HEK293 (cell line): ENCODE results near the gene NXPH1.

ENCODE experiments used
- CTCF ChIA-PET: fragments of 350-600 bp; formaldehyde crosslinking; extraction: SDS; loops from one replicate; lab custom pipeline; 2021; ENCODE audit warnings: antibody characterized with exemption; lab: Yijun Ruan, JAX
- POLR2A ChIA-PET: fragments of 300-600 bp; formaldehyde crosslinking; extraction: SDS; loops from one replicate; lab custom pipeline; 2020; ENCODE audit warnings: antibody characterized with exemption, inconsistent platforms; lab: Yijun Ruan, JAX
- H3K27ac ChIP-seq: fragments of 200-500 bp; sonication (Bioruptor generic); 2 replicates; pipeline ENCODE4 v1.5.1; 2014; ENCODE audit warnings: low read depth, low read length, control low read depth, inconsistent platforms; ENCODE audit errors: extremely low read depth
- H3K36me3 ChIP-seq, 2 experiments: fragments of 200-500 bp in 1 of 2; sonication (Bioruptor generic) in 1 of 2; 1 replicate in 1 of 2; 2 replicates in 1 of 2; pipeline ENCODE4 v1.5.1; 2014 to 2017; ENCODE audit warnings: inconsistent platforms in 2 of 2, low read length in 2 of 2; ENCODE audit not compliant: control insufficient read depth in 2 of 2, insufficient read depth in 1 of 2
- H3K4me1 ChIP-seq: fragments of 200-500 bp; sonication (Bioruptor generic); 2 replicates; pipeline ENCODE4 v1.5.1; 2014; ENCODE audit warnings: mild to moderate bottlenecking, low read length, inconsistent platforms; ENCODE audit not compliant: control insufficient read depth, insufficient read depth
- H3K4me3 ChIP-seq: 2 replicates; pipeline ENCODE4 v1.5.1; 2011; ENCODE audit warnings: low read depth, mild to moderate bottlenecking, control low read depth, low read length, moderate library complexity
- H3K9me3 ChIP-seq: fragments of 200-500 bp; sonication (Bioruptor generic); 2 replicates; pipeline ENCODE4 v1.5.1; 2014; ENCODE audit warnings: low read depth, low read length, inconsistent platforms; ENCODE audit not compliant: control insufficient read depth, insufficient read depth
- GLI2 ChIP-seq: fragments of 450-650 bp; formaldehyde crosslinking; IDR thresholded peaks from 2 replicates; pipeline ENCODE4; 2017; ENCODE audit warnings: missing biosample characterization, missing genetic modification characterization, low read depth, borderline replicate concordance
- KLF10 ChIP-seq: fragments of 450-650 bp; IDR thresholded peaks from 2 replicates; pipeline ENCODE4 v1.5.1; 2018; ENCODE audit warnings: missing biosample characterization, mild to moderate bottlenecking, missing genetic modification characterization
- KLF16 ChIP-seq: fragments of 450-650 bp; formaldehyde crosslinking; IDR thresholded peaks from 2 replicates; pipeline ENCODE4 v1.5.1; 2017; ENCODE audit warnings: missing biosample characterization, missing genetic modification characterization
- OSR2 ChIP-seq: fragments of 450-650 bp; formaldehyde crosslinking; IDR thresholded peaks from 2 replicates; pipeline ENCODE4 v1.5.1; 2016; ENCODE audit warnings: missing biosample characterization, missing genetic modification characterization
- TCF7L2 ChIP-seq: IDR thresholded peaks from 2 replicates; pipeline ENCODE4 v1.6.1; 2011; ENCODE audit warnings: low read depth, mild to moderate bottlenecking, inconsistent platforms, low read length, moderate library complexity, borderline replicate concordance
- ZNF157 ChIP-seq: fragments of 450-650 bp; formaldehyde crosslinking; IDR thresholded peaks from 2 replicates; pipeline ENCODE4 v1.5.1; 2016; ENCODE audit warnings: missing biosample characterization, missing genetic modification characterization
- ZNF211 ChIP-seq: fragments of 450-650 bp; formaldehyde crosslinking; IDR thresholded peaks from 2 replicates; pipeline ENCODE4 v1.5.1; 2016; ENCODE audit warnings: low read depth, missing biosample characterization, missing genetic modification characterization
- ZNF266 ChIP-seq: fragments of 450-650 bp; formaldehyde crosslinking; IDR thresholded peaks from 2 replicates; pipeline ENCODE4 v1.5.1; 2016; ENCODE audit warnings: missing biosample characterization, missing genetic modification characterization, low read depth
- ZNF311 ChIP-seq: fragments of 450-650 bp; formaldehyde crosslinking; IDR thresholded peaks from 2 replicates; pipeline ENCODE4 v1.5.1; 2017; ENCODE audit warnings: missing biosample characterization, missing genetic modification characterization, borderline replicate concordance
- ZNF585B ChIP-seq: fragments of 450-650 bp; formaldehyde crosslinking; IDR thresholded peaks from 2 replicates; pipeline ENCODE4 v1.5.1; 2016; ENCODE audit warnings: missing biosample characterization, missing genetic modification characterization
- ZNF626 ChIP-seq: fragments of 450-650 bp; sonication (Bioruptor Pico); formaldehyde crosslinking; IDR thresholded peaks from 2 replicates; pipeline ENCODE4 v1.5.1; 2018; ENCODE audit warnings: missing biosample characterization, missing genetic modification characterization, inconsistent platforms
- ZNF701 ChIP-seq: fragments of 450-650 bp; formaldehyde crosslinking; IDR thresholded peaks from 2 replicates; pipeline ENCODE4 v1.5.1; 2016; ENCODE audit warnings: missing biosample characterization, missing genetic modification characterization
- ZNF76 ChIP-seq: fragments of 450-650 bp; formaldehyde crosslinking; IDR thresholded peaks from 2 replicates; pipeline ENCODE4; 2016; ENCODE audit warnings: low read depth, missing biosample characterization, missing genetic modification characterization, borderline replicate concordance
- ZNF776 ChIP-seq: fragments of 450-650 bp; formaldehyde crosslinking; IDR thresholded peaks from 2 replicates; pipeline ENCODE4 v1.5.0; 2017; ENCODE audit warnings: missing biosample characterization, missing genetic modification characterization, borderline replicate concordance
- TF ChIP-seq, protein P1 (sequence below): fragments of 450-650 bp; formaldehyde crosslinking; IDR thresholded peaks from 2 replicates; pipeline ENCODE4 v1.5.1; 2016; ENCODE audit warnings: missing biosample characterization, missing genetic modification characterization, borderline replicate concordance
- TF ChIP-seq, protein P2 (sequence below): fragments of 450-650 bp; formaldehyde crosslinking; IDR thresholded peaks from 2 replicates; pipeline ENCODE4 v1.5.1; 2016; ENCODE audit warnings: missing biosample characterization, missing genetic modification characterization
- TF ChIP-seq, protein P3 (sequence below): sonication (generic); formaldehyde crosslinking; IDR thresholded peaks from 2 replicates; pipeline ENCODE4 v1.8.1; 2022; ENCODE audit warnings: mild to moderate bottlenecking, moderate library complexity, missing genetic modification reagents
- TF ChIP-seq, protein P4 (sequence below): fragments of 450-650 bp; formaldehyde crosslinking; IDR thresholded peaks from 2 replicates; pipeline ENCODE4 v1.5.1; 2016; ENCODE audit warnings: missing biosample characterization, missing genetic modification characterization
- TF ChIP-seq, protein P5 (sequence below): fragments of 450-650 bp; formaldehyde crosslinking; IDR thresholded peaks from 2 replicates; pipeline ENCODE4 v1.5.1; 2016; ENCODE audit warnings: missing biosample characterization, missing genetic modification characterization
- TF ChIP-seq, protein P6 (sequence below): fragments of 450-650 bp; formaldehyde crosslinking; IDR thresholded peaks from 2 replicates; pipeline ENCODE4 v1.5.1; 2016; ENCODE audit warnings: missing biosample characterization, missing genetic modification characterization
- TF ChIP-seq, protein P7 (sequence below): fragments of 450-650 bp; formaldehyde crosslinking; IDR thresholded peaks from 2 replicates; pipeline ENCODE4 v1.5.1; 2016; ENCODE audit warnings: missing biosample characterization, missing genetic modification characterization

Gene NXPH1

DNA sequence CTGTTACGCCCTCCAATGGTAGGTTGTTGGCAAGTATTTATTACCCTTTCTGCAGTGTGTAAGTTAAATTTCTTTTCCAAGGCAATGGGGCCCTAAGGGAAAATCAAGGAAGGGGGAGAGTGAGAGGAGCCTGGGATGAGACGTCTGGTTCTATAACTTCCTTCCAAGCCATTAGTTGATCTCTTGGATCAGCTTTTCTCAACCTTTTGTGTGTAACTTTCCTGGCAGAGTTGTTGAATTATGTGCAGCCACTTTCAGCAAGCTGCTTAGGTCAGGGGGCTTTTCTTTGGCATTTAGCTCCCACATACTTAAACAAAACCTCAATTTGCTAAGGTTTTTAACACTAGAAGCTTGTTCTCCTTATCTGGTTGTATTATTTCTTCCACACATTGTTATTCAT is 127.1 kb downstream of the NXPH1 start:
- Histone ChIP-seq H3K4me1 (no peaks in the 10 kb centered on the region), H3K36me3 (no peaks in the 10 kb centered on the region), H3K27ac (no peak overlapping the region), H3K9me3 (no peaks in the 10 kb centered on the region), H3K4me3 (no peak overlapping the region)
- ChIA-PET CTCF (no interaction called here), POLR2A (no interaction called here)
- no peak for TF ChIP-seq ZNF157 (tag by site-specific recombination)

DNA sequence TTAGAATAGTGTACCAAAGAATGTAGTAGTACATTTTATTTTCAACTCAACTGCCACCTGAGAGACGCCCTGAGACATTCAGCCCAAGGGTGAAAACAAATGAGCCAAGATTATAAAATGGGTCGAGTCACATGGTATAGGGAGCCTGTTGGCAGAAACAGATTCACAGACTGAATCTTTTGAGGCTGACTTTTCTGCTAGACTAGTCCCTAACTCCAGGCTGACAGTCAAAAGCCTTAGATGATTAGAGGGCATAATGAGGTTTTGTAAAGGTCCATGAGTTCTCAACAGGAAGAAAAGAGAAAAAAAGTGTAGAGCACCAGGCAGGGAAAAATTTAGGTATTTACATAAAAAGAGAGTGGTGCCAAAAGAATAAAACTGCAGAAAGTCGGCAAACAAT is 128.0 kb downstream of the NXPH1 start:
- H3K4me1 ChIP-seq = no peaks in the 10 kb centered on the region
- no peaks in the 10 kb centered on the region for H3K36me3 ChIP-seq
- ChIA-PET POLR2A (no interaction called here), CTCF (no interaction called here)
- TF ChIP-seq, protein P1, sequence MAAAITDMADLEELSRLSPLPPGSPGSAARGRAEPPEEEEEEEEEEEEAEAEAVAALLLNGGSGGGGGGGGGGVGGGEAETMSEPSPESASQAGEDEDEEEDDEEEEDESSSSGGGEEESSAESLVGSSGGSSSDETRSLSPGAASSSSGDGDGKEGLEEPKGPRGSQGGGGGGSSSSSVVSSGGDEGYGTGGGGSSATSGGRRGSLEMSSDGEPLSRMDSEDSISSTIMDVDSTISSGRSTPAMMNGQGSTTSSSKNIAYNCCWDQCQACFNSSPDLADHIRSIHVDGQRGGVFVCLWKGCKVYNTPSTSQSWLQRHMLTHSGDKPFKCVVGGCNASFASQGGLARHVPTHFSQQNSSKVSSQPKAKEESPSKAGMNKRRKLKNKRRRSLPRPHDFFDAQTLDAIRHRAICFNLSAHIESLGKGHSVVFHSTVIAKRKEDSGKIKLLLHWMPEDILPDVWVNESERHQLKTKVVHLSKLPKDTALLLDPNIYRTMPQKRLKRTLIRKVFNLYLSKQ (tag by site-specific recombination) = no peak
- TF ChIP-seq, protein P2, sequence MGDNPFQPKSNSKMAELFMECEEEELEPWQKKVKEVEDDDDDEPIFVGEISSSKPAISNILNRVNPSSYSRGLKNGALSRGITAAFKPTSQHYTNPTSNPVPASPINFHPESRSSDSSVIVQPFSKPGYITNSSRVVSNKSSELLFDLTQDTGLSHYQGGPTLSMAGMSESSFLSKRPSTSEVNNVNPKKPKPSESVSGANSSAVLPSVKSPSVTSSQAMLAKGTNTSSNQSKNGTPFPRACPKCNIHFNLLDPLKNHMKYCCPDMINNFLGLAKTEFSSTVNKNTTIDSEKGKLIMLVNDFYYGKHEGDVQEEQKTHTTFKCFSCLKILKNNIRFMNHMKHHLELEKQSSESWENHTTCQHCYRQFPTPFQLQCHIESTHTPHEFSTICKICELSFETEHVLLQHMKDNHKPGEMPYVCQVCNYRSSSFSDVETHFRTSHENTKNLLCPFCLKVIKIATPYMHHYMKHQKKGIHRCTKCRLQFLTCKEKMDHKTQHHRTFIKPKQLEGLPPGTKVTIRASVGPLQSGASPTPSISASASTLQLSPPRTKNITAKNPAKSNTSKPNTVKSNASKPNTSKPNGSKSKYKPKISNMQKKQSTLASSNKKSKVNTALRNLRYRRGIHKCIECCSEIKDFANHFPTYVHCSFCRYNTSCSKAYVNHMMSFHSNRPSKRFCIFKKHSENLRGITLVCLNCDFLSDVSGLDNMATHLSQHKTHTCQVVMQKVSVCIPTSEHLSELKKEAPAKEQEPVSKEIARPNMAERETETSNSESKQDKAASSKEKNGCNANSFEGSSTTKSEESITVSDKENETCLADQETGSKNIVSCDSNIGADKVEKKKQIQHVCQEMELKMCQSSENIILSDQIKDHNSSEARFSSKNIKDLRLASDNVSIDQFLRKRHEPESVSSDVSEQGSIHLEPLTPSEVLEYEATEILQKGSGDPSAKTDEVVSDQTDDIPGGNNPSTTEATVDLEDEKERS (tag by site-specific recombination) = no peak
- TF ChIP-seq, protein P3, sequence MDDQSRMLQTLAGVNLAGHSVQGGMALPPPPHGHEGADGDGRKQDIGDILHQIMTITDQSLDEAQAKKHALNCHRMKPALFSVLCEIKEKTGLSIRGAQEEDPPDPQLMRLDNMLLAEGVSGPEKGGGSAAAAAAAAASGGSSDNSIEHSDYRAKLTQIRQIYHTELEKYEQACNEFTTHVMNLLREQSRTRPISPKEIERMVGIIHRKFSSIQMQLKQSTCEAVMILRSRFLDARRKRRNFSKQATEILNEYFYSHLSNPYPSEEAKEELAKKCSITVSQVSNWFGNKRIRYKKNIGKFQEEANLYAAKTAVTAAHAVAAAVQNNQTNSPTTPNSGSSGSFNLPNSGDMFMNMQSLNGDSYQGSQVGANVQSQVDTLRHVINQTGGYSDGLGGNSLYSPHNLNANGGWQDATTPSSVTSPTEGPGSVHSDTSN (CRISPR knock-in tag) = no peak
- TF ChIP-seq, protein P4, sequence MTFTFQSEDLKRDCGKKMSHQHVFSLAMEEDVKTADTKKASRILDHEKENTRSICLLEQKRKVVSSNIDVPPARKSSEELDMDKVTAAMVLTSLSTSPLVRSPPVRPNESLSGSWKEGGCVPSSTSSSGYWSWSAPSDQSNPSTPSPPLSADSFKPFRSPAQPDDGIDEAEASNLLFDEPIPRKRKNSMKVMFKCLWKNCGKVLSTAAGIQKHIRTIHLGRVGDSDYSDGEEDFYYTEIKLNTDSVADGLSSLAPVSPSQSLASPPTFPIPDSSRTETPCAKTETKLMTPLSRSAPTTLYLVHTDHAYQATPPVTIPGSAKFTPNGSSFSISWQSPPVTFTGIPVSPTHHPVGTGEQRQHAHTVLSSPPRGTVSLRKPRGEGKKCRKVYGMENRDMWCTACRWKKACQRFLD = no peak
- TF ChIP-seq GLI2 (tag by site-specific recombination) (no peak), TCF7L2 (no peak), ZNF776 (tag by site-specific recombination) (no peak), ZNF626 (no peak), ZNF76 (tag by site-specific recombination) (no peak), ZNF266 (tag by site-specific recombination) (no peak), ZNF311 (tag by site-specific recombination) (no peak), KLF10 (tag by site-specific recombination) (no peak), OSR2 (tag by site-specific recombination) (no peak), ZNF585B (tag by site-specific recombination) (no peak), ZNF211 (tag by site-specific recombination) (no peak), ZNF701 (no peak), KLF16 (tag by site-specific recombination) (no peak)
- TF ChIP-seq, protein P5, sequence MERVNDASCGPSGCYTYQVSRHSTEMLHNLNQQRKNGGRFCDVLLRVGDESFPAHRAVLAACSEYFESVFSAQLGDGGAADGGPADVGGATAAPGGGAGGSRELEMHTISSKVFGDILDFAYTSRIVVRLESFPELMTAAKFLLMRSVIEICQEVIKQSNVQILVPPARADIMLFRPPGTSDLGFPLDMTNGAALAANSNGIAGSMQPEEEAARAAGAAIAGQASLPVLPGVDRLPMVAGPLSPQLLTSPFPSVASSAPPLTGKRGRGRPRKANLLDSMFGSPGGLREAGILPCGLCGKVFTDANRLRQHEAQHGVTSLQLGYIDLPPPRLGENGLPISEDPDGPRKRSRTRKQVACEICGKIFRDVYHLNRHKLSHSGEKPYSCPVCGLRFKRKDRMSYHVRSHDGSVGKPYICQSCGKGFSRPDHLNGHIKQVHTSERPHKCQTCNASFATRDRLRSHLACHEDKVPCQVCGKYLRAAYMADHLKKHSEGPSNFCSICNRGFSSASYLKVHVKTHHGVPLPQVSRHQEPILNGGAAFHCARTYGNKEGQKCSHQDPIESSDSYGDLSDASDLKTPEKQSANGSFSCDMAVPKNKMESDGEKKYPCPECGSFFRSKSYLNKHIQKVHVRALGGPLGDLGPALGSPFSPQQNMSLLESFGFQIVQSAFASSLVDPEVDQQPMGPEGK (tag by site-specific recombination) = no peak
- TF ChIP-seq, protein P6, sequence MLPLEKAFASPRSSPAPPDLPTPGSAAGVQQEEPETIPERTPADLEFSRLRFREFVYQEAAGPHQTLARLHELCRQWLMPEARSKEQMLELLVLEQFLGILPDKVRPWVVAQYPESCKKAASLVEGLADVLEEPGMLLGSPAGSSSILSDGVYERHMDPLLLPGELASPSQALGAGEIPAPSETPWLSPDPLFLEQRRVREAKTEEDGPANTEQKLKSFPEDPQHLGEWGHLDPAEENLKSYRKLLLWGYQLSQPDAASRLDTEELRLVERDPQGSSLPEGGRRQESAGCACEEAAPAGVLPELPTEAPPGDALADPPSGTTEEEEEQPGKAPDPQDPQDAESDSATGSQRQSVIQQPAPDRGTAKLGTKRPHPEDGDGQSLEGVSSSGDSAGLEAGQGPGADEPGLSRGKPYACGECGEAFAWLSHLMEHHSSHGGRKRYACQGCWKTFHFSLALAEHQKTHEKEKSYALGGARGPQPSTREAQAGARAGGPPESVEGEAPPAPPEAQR = no peak
- TF ChIP-seq, protein P7, sequence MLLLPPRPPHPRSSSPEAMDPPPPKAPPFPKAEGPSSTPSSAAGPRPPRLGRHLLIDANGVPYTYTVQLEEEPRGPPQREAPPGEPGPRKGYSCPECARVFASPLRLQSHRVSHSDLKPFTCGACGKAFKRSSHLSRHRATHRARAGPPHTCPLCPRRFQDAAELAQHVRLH (tag by site-specific recombination) = no peak
- H3K27ac ChIP-seq = no peak overlapping the region
- H3K9me3 ChIP-seq = no peaks in the 10 kb centered on the region
- no peak overlapping the region for H3K4me3 ChIP-seq
